Activated CD4-positive, alpha-beta T cell treated with anti-CD3 and anti-CD28 coated beads, Interleukin-2, amount 10 ng/mL, durations not matched to agents 7 days and 5 days (primary cell): ENCODE results near the gene TMEM42. TPM values are rescaled to one million over a fixed set of nuclear protein-coding genes. Genes with fewer than 3 reads are reported as not detected.
A peak's percentile ranks its signal among the peaks of the same experiment; 100 is the strongest.
"Not testable (repeated sequence)": the region's sequence is repeated elsewhere in the genome, so short reads cannot be mapped to it uniquely, and the experiment has no call there.

Experiments used
- CTCF ChIA-PET: fragments of 350-600 bp; sonication (Branson Sonifier 250); formaldehyde crosslinking; loops from one replicate; lab custom pipeline; 2021; ENCODE audit warnings: antibody characterized with exemption; lab: Charles Lee
- POLR2A ChIA-PET: fragments of 350-600 bp; sonication (Branson Sonifier 250); formaldehyde crosslinking; loops from one replicate; lab custom pipeline; 2021; ENCODE audit warnings: antibody characterized with exemption; lab: Charles Lee
- DNase-seq: peaks from one replicate; pipeline ENCODE4 v3.0.0-alpha.2; 2020
- H3K27ac Mint-ChIP-seq: one replicate; pipeline ENCODE4 v1.8.0; 2021; ENCODE audit warnings: mild to moderate bottlenecking, moderate library complexity, mixed read lengths
- H3K27me3 Mint-ChIP-seq: one replicate; pipeline ENCODE4 v1.8.0; 2021; ENCODE audit warnings: mixed read lengths
- H3K36me3 Mint-ChIP-seq: one replicate; pipeline ENCODE4 v1.8.0; 2021; ENCODE audit warnings: low read depth, mixed read lengths
- H3K4me1 Mint-ChIP-seq: one replicate; pipeline ENCODE4 v1.8.0; 2021; ENCODE audit warnings: mixed read lengths
- H3K4me3 Mint-ChIP-seq: one replicate; pipeline ENCODE4 v1.8.0; 2021; ENCODE audit warnings: mild to moderate bottlenecking, moderate library complexity, mixed read lengths
- H3K9me3 Mint-ChIP-seq: one replicate; pipeline ENCODE4 v1.8.0; 2021; ENCODE audit warnings: mixed read lengths
- total RNA-seq, 2 experiments: library from RNA; stranded (reverse); gene quantifications; one replicate each; pipeline ENCODE4 v1.2.3, GENCODE V29; 2021

Gene TMEM42
- total RNA-seq, 2 experiments from 2014 or later, result 10.7 to 13.0 TPM

DNA sequence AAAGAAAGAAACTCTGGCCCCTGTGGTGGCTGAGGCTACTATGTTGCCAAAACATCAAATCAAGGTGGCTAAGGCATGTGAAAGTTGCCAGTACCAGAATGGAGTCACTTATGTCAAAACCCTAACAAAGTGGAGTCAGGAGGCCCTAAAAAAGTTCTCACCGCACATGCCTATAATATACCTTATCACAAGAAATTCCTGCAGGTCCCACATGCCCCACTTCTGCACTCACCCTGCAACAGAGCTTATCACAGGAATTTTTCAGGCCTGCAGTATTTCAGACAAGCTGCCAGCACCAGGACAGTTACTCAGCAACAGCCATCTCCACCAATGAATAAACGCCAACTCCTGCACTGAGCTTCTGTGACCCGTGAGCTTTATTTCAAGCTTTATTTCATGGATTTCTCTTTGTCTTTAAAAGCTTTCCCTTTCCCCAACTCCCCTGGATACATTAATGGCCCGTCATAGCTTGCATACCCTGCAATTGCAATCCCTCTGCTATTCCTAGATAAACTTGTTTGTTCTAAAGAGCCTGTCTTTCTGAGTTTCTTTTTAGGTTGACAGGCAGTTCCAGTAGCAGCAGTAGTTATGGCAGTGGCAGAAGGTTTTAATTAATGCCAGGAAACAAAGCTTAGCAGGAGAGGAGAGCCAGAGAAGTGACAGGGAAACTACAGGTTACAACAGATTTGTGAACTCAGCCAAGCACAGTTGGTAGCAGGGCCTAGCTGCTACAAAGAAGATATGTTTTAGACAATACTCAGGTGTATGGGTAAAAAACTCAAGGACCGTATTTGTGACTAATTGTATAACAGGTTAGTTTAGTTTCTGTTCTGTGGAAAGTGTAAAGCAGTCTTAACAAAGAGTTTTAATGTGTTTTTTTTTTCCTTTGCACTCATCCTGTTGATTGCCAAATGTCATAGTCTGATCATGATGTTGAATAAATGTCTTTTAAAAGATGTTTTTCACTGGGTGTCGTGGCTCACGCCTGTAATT lies 15.9 kb upstream of the TMEM42 start:
- H3K9me3 Mint-ChIP-seq, result no peaks in the 10 kb centered on the region
- H3K27me3 Mint-ChIP-seq, result no peaks in the 10 kb centered on the region
- peaks cover 54% of the 10 kb centered on the region for H3K36me3 Mint-ChIP-seq
- H3K4me3 Mint-ChIP-seq, result no peak overlapping the region
- CTCF ChIA-PET, result interaction anchor here (0.6 to 1.2 kb wide), 5 partner anchors 14 to 1211 kb away, joined by 3 to 4 read pairs (median 3); no protein-coding TSS in a partner anchor
- no peaks in the 10 kb centered on the region for H3K4me1 Mint-ChIP-seq
- POLR2A ChIA-PET, result no interaction called here
- H3K27ac Mint-ChIP-seq, result no peak overlapping the region
- no peak for DNase-seq

DNA sequence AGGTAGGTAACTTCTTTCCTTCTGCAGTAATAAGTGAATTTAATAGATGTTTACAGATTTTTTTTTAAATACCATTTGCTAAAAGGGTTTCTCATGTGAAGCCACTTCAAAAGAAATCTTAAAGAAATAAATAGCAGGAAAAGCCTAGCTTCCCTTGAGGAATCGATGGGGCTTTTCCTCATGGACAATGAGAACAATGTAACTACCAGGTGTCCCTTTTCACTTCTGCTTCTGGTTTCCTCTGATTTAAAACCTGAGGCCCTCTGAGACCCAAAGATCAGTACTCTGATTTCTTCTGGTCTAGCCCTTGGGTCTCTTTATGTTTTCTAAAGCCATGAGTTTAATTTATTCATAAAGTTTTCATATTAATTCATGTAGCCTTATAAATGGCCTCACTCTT lies 13.1 kb upstream of the TMEM42 start:
- CTCF ChIA-PET, result interaction anchor here (1.3 kb wide), 1 partner anchor 55 kb away, joined by 4 read pairs; no protein-coding TSS in a partner anchor
- POLR2A ChIA-PET, result no interaction called here
- no peaks in the 10 kb centered on the region for H3K9me3 Mint-ChIP-seq
- no peak overlapping the region for H3K27ac Mint-ChIP-seq
- no peak for DNase-seq
- no peaks in the 10 kb centered on the region for H3K4me1 Mint-ChIP-seq
- H3K36me3 Mint-ChIP-seq, result peaks cover 50% of the 10 kb centered on the region
- no peak overlapping the region for H3K4me3 Mint-ChIP-seq
- H3K27me3 Mint-ChIP-seq, result no peaks in the 10 kb centered on the region

DNA sequence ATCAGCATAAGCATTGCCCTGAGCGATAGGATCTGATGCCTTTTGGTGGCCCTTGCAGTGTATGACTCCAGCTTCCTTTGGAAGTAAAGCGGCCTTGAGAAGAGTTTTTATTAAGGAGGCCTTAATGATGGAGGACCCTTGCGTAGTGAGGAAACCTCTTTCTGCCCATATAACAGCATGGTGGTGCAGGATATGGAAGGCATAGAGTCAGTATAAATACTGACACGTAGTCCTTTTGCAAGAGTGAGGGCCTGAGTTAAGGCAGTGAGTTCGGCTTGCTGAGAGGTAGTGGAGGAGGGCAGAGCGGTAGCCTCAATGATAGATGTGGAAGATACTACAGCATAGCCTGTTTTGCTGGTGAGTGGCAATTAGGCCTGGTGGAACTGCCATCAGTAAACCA lies 5.0 kb upstream of the TMEM42 start:
- peaks cover 14% of the 10 kb centered on the region for H3K36me3 Mint-ChIP-seq
- CTCF ChIA-PET, result interaction anchor here (1.3 kb wide), 1 partner anchor 15 kb away, joined by 3 read pairs; no protein-coding TSS in a partner anchor
- POLR2A ChIA-PET, result not testable (repeated sequence)

DNA sequence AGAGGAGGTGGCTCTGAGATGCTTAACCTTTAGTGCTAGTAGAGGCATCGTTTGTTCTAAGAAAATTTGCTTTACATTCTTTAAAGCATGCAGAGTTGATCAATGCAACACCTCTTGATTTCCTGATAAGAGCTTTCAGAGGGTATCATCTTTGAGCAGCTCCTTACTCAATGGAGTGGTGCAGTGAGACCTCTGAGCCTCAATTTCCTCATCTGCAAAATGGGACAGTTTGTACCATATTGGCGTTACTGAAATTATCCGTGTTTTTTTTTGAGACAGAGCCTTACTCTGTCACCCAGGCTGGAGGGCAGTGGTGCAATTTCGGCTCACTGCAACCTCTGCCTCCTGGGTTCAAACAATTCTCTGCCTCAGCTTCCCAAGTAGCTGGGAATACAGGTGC lies 1.6 kb upstream of the TMEM42 start:
- Mint-ChIP-seq H3K9me3 (no peaks in the 10 kb centered on the region), H3K27me3 (no peaks in the 10 kb centered on the region), H3K4me1 (peaks cover 21% of the 10 kb centered on the region), H3K36me3 (peaks cover 6% of the 10 kb centered on the region), H3K4me3 (no peak overlapping the region), H3K27ac (no peak overlapping the region)
- ChIA-PET CTCF (interaction anchor here (1.3 kb wide), 1 partner anchor 10 kb away, joined by 5 read pairs; no protein-coding TSS in a partner anchor), POLR2A (no interaction called here)
- no peak for DNase-seq

More for the DNA sequence above, 5.0 kb upstream of the TMEM42 start:
- H3K4me1 Mint-ChIP-seq, DNase-seq, H3K27me3 Mint-ChIP-seq, H3K27ac Mint-ChIP-seq, H3K4me3 Mint-ChIP-seq, H3K9me3 Mint-ChIP-seq: not testable (repeated sequence)

DNA sequence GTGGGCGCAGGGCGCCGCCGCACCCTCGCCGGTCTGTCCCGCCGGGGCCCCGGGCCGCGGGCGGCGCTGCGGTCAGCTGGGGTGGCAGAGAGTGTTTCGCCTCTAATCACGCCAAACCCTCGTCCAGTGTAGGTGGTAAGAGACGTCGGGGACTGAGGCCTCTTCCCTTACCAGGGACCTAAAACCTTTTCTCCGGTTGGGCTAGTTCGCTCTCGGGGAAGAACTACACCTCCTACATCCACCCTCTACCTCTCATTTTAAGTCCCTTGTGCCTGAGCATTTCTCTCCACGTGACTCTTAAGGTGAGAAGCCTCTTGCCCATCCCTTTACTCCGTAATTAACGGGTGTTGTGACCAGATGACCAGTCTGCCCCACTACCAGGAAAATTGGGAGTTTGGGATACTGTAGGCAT lies 520 bp downstream of the TMEM42 start:
- POLR2A ChIA-PET, result no interaction called here
- CTCF ChIA-PET, result no interaction called here
- Mint-ChIP-seq H3K27ac (peak overlapping the region; percentile 89), H3K4me1 (peaks cover 38% of the 10 kb centered on the region), H3K36me3 (peaks cover 23% of the 10 kb centered on the region), H3K27me3 (no peaks in the 10 kb centered on the region), H3K9me3 (peaks cover under 1% of the 10 kb centered on the region), H3K4me3 (peak overlapping the region; percentile 79)
- DNase-seq, result no peak

DNA sequence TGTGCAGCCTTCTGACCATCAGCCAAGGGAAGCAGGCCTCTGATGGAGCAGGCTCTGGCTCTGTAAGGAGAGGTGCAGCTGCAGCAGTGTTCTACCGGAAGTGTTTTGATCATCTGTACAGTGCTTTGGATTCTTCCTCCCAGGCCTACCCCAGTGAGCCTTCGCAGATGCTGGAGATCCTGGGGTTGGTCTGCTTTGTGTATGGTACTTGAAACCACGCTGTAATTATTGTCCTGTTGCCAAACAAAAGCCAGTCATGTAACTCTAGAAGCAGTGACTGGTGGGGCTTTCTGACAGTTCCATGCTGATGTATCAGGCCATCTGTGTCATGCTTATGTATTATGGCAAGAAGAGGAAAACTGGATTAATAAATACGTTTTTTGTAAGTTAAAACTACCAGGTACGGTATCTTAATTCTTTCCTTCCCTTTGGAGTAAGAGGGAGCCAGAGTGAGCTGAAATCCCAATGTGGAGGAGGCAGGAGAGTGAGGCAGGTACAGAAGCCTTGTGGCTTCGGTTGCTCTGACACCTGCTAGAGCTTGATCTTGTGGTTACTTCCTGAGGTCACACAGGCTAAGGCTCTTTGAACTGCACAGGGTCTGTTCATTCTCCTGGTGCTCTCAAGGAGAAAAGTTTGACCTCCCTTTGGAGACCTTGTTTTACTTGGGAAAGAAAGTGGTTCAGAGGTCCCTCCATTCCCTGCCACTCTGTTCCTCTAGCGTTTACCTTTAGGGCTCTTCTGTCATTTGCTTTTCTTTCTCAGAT lies 3.7 kb downstream of the TMEM42 start:
- CTCF ChIA-PET, result interaction anchor here (0.7 to 1.5 kb wide), 2 partner anchors 12 to 480 kb away, joined by 3 to 4 read pairs; no protein-coding TSS in a partner anchor
- H3K27ac Mint-ChIP-seq, result peak overlapping the region; percentile 78
- peaks cover 4% of the 10 kb centered on the region for H3K9me3 Mint-ChIP-seq
- no peaks in the 10 kb centered on the region for H3K27me3 Mint-ChIP-seq
- peak; percentile 34 for DNase-seq
- H3K4me1 Mint-ChIP-seq, result peaks cover 40% of the 10 kb centered on the region
- POLR2A ChIA-PET, result interaction anchor here (0.6 kb wide), 1 partner anchor 201 kb away, joined by 3 read pairs; no protein-coding TSS in a partner anchor
- H3K4me3 Mint-ChIP-seq, result no peak overlapping the region
- H3K36me3 Mint-ChIP-seq, result peaks cover 28% of the 10 kb centered on the region

DNA sequence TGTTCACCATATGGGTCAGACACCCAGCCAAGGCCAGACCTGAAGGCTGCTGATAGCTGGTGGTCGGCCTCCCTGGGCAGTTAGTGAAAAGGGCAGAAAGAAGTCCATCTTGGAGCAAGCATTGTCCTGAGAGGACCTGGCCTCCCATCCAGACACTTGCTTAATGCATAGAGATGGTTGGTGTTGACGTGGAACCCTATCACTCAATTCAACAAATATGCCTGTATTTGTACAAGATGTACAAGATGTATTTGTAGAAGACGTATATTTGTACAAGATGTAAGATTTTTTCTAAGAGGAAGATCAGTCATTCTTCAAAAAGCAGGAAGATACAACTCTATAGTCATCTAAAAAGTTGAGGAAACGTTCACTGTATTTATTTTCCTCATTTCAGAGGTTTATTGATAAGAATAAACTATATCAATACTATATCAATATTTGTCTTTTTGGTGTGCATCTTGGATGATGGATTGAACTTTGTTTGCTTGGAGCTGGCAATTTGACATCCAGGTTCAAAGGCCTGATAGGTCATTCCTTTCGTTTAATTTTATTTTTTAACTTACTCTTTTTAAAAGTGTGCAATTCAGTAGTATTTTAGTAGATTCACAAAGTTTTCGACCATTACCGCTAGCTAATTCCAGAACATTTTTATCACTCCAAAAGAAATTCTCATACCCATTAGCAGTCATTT lies 5.9 kb downstream of the TMEM42 start:
- Mint-ChIP-seq H3K36me3 (peaks cover 26% of the 10 kb centered on the region), H3K4me1 (peaks cover 34% of the 10 kb centered on the region), H3K27ac (no peak overlapping the region), H3K27me3 (no peaks in the 10 kb centered on the region), H3K9me3 (peaks cover 4% of the 10 kb centered on the region), H3K4me3 (no peak overlapping the region)
- ChIA-PET CTCF (no interaction called here), POLR2A (no interaction called here)
- DNase-seq, result no peak

DNA sequence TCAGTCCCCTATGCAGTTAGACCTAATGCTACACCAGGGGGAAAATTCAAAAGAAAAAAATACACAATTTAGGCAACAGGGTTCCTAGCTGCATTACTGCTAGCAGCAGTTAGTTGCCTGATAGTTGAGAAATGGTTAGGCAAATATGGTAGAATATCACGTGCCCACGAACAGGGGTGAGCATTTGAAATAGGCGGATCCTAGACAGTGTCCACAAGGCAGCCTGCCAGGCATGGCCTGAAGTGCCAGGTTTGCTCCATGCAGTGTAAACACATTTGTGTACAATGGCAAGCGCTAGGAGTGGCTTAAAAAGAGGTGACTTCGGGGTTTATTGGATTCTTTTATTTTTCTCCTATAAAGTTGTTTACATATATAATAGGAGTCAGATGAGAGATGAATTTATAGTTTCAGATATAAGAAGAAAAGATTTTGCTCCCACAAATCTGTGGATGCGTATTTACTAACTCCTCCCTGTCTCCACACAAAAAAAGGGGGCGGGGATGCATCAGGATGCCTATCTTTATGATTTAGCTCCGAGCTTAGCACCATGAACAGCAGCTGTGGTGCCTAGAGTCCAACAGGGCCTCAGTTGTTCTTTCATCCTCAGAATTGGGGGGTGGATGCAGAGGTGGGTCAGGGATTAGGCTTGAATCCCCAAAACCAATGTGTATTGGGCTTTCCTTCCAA lies 8.8 kb downstream of the TMEM42 start:
- no peak for DNase-seq
- H3K36me3 Mint-ChIP-seq, result peaks cover 18% of the 10 kb centered on the region
- peaks cover 16% of the 10 kb centered on the region for H3K4me1 Mint-ChIP-seq
- H3K4me3 Mint-ChIP-seq, result no peak overlapping the region
- peaks cover 4% of the 10 kb centered on the region for H3K9me3 Mint-ChIP-seq
- CTCF ChIA-PET, result interaction anchor here (1.1 kb wide), 1 partner anchor 13 kb away, joined by 3 read pairs; no protein-coding TSS in a partner anchor
- no peaks in the 10 kb centered on the region for H3K27me3 Mint-ChIP-seq
- POLR2A ChIA-PET, result no interaction called here
- H3K27ac Mint-ChIP-seq, result no peak overlapping the region

DNA sequence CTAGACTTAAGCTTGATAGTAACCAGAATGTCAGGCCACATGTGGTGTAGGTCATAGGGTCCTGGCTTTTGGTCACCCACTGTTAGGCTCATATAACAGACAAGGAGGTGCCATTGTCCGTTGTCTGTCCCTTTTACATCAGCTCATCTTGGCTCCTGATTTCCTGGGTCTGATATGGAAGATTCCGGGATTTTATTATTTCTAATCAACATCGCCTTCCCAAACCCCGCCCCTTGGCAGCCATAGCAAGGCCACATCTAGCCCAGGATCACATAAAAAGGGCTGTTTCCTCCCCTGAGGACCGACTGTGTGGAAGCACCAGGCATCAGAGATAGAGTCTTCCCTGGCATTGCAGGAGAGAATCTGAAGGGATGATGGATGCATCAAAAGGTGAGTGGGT lies 12.6 kb downstream of the TMEM42 start, which contains the start of gene TGM4:
TSS of gene TGM4 (plus strand) at position 301 of the 400 bp plus-strand sequence. CDS start at position 372, 71 bp downstream.
- Mint-ChIP-seq H3K4me3 (no peak within 1 kb of the TSS), H3K27me3 (peaks cover 2% of the 10 kb centered on the region), H3K36me3 (no peaks in the 10 kb centered on the region), H3K4me1 (no peaks in the 10 kb centered on the region), H3K9me3 (no peaks in the 10 kb centered on the region), H3K27ac (no peak within 1 kb of the TSS)
- POLR2A ChIA-PET, result no interaction called here
- CTCF ChIA-PET, result no interaction called here
- no peak for DNase-seq

DNA sequence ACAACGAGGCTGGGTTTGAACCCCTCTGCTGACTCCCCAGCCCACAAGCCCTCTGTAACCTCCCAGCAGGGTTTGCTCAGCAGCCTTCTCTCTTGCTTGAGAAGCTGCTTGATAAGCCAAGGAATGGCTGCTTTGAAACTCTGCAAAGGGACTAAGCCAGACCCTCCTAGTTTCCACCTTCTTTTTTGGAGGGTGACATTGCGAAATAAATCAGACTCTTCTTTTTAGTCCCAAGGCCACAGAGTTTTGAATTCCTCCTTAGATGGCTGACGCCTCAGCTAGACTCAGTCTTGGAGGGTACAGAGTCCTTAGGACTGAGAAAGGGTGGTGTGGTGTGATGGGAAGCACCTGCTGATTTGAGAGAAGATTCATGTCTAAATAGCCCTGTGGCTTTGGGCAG lies 13.9 kb downstream of the TMEM42 start:
- Mint-ChIP-seq H3K27me3 (peaks cover 2% of the 10 kb centered on the region), H3K4me1 (no peaks in the 10 kb centered on the region), H3K9me3 (no peaks in the 10 kb centered on the region), H3K36me3 (no peaks in the 10 kb centered on the region), H3K4me3 (no peak overlapping the region), H3K27ac (no peak overlapping the region)
- no peak for DNase-seq
- ChIA-PET POLR2A (no interaction called here), CTCF (interaction anchor here (0.7 kb wide), 1 partner anchor 574 kb away, joined by 3 read pairs; no protein-coding TSS in a partner anchor)

DNA sequence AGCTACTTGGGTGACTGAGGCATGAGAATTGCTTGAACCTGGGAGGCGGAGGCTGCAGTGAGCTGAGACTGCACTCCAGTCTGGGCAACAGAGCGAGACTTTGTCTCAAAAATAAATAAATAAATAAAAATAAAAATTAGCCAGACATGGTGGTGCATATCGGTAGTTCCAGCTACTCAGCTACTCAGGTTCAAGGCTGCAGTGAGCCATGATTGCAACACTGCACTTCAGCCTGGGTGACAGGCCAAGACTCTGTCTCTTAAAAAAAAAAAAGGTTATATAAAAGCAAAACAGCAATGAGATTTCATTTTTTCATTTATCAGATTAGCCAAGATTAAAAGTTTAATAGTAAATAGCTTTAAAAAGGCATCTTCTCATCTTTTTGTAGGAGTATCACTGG lies 15.6 kb downstream of the TMEM42 start:
- POLR2A ChIA-PET, result no interaction called here
- DNase-seq, result no peak
- CTCF ChIA-PET, result interaction anchor here (0.6 to 1.6 kb wide), 3 partner anchors 11 to 717 kb away, joined by 3 to 4 read pairs (median 4); partner anchors contain the start of gene LIMD1
- H3K4me3 Mint-ChIP-seq, result no peak overlapping the region
- peaks cover 2% of the 10 kb centered on the region for H3K27me3 Mint-ChIP-seq
- H3K9me3 Mint-ChIP-seq, result no peaks in the 10 kb centered on the region
- no peak overlapping the region for H3K27ac Mint-ChIP-seq
- H3K4me1 Mint-ChIP-seq, result no peaks in the 10 kb centered on the region
- H3K36me3 Mint-ChIP-seq, result no peaks in the 10 kb centered on the region
